HG02798 (cell line): Measurements from ENCODE around the gene USH1G.
"Not testable (repeated sequence)": the region's sequence is repeated elsewhere in the genome, so short reads cannot be mapped to it uniquely, and the experiment has no call there.

Experiments
- ATAC-seq: cut with Tn5 transposase; IDR thresholded peaks from one replicate; pipeline ENCODE4 v1.9.1; 2021; ENCODE audit warnings: mild to moderate bottlenecking; ENCODE audit not compliant: unreplicated experiment, poor library complexity

USH1G gene

GRCh38 chr17:74877592-74878548, 45.2 kb downstream of the USH1G start:
- ATAC-seq, result no peak

- ATAC-seq, result no peak
These were observed 47.0 kb downstream of the USH1G start for GRCh38 chr17:74875977-74876593.

GRCh38 chr17:74875155-74875976, 47.7 kb downstream of the USH1G start:
- no peak for ATAC-seq

- no peak for ATAC-seq
These were observed 48.4 kb downstream of the USH1G start for GRCh38 chr17:74874615-74875037.

- no peak for ATAC-seq
These were observed 49.0 kb downstream of the USH1G start for GRCh38 chr17:74873874-74874614.

- peak; percentile 93 for ATAC-seq
These were observed 49.8 kb downstream of the USH1G start for GRCh38 chr17:74873037-74873873.

- ATAC-seq, result no peak
These were observed 50.6 kb downstream of the USH1G start, which contains the start of gene FDXR for GRCh38 chr17:74872313-74873036. TSS of gene FDXR (minus strand) at chr17:74872994. CDS start at chr17:74872944, 50 bp downstream.

GRCh38 chr17:74871356-74872076, 51.5 kb downstream of the USH1G start:
- ATAC-seq, result no peak

GRCh38 chr17:74870512-74870911, 52.5 kb downstream of the USH1G start:
- no peak for ATAC-seq

GRCh38 chr17:74870028-74870427, 53.0 kb downstream of the USH1G start:
- ATAC-seq, result not testable (repeated sequence)

- no peak for ATAC-seq
These were observed 54.2 kb downstream of the USH1G start for GRCh38 chr17:74868908-74869255.

GRCh38 chr17:74868251-74868907, 54.7 kb downstream of the USH1G start:
- ATAC-seq, result no peak

- no peak for ATAC-seq
These were observed 56.7 kb downstream of the USH1G start for GRCh38 chr17:74866198-74866835.
